ENCODE data around the gene DHX58.

DNA sequence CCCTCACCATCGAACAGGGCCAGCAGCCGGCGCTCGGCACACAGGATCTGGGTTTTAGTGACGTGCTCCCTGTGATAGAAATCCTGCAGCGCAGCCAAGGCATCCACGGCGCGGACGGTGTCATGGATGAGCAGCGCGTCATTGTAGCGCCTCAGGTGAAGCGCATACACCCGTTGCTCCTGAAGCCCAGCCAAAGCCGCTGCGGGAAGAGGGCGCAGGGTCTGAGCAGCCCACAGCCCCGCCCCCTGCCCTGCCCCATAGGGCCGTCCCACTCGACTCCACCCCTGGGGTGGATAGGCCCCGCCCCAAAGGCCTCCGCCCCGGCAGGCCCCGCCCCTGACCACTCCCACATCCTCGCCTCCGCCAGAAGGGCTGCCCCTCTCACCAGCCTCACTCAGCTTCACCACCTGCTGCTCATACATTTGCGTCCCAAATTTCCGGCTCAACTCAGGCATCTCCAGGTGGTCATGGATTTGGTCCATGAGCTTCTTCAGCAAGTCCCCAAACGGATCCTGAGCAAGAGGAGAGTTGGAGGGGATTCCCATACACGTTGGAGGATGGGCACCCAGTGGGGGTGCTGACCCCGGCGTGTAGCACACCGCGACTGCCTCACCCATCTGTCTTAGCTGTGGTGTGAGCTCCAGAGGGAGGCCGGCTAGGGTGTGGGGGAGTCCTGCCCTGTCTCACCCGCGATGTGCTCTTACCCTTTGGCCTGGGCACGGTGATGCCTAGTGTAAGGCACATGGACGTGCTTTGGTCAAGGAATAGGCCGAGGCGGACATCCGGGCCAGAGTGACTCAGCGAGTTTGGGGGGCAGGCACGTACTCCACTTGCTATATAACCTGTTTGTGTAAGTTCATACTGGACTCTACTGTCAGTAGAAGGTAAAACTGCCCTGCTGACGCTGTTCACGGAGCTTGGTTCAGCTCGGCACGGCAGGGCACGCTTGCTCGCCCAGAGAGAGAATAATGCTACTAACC lies 4.6 kb downstream of the DHX58 start:
- TF ChIP-seq, protein P1, sequence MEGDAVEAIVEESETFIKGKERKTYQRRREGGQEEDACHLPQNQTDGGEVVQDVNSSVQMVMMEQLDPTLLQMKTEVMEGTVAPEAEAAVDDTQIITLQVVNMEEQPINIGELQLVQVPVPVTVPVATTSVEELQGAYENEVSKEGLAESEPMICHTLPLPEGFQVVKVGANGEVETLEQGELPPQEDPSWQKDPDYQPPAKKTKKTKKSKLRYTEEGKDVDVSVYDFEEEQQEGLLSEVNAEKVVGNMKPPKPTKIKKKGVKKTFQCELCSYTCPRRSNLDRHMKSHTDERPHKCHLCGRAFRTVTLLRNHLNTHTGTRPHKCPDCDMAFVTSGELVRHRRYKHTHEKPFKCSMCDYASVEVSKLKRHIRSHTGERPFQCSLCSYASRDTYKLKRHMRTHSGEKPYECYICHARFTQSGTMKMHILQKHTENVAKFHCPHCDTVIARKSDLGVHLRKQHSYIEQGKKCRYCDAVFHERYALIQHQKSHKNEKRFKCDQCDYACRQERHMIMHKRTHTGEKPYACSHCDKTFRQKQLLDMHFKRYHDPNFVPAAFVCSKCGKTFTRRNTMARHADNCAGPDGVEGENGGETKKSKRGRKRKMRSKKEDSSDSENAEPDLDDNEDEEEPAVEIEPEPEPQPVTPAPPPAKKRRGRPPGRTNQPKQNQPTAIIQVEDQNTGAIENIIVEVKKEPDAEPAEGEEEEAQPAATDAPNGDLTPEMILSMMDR (IDR thresholded peaks at IDR 0.05) = no peak
- no peak for TF ChIP-seq POLR2A (IDR thresholded peaks at IDR 0.05)

Data from uterus (tissue), 2 donors.